Right lobe of liver (tissue), 6 donors: ENCODE results near the gene SENP8. TPM values are rescaled to one million over a fixed set of nuclear protein-coding genes. Genes with fewer than 3 reads are reported as not detected.
"Not testable (repeated sequence)": the region's sequence is repeated elsewhere in the genome, so short reads cannot be mapped to it uniquely, and the experiment has no call there.

Source experiments
- ATAC-seq, 4 donors: fragments of 200-7000 bp; cut with Tn5 transposase; one replicate each; pipeline ENCODE4 v1.9.1; 2020; ENCODE audit warnings: mild to moderate bottlenecking in 4 of 4, moderate library complexity in 4 of 4
- DNase-seq, 3 donors: peaks; one replicate each; pipeline ENCODE4 v3.0.0-alpha.2; 2020
- H3K27ac ChIP-seq, 3 donors: fragments of 200-600 bp; one replicate each; pipeline ENCODE4 v1.8.0; 2022
- H3K27me3 ChIP-seq, 2 donors: fragments of 200-600 bp; one replicate each; pipeline ENCODE4 v1.8.0; 2022
- H3K36me3 ChIP-seq, 4 donors: fragments of 200-600 bp; sonication (generic) in 1 of 4; one replicate each; pipeline versions ENCODE4 v1.5.1 to v1.8.0; 2017 to 2022; ENCODE audit warnings: control low read depth in 1 of 4
- H3K4me1 ChIP-seq, 4 donors: fragments of 200-600 bp; sonication (generic) in 1 of 4; one replicate each; pipeline versions ENCODE4 v1.5.1 to v1.8.0; 2017 to 2022; ENCODE audit warnings: control low read depth in 1 of 4
- H3K4me3 ChIP-seq, 3 donors: fragments of 200-600 bp; one replicate each; pipeline ENCODE4 v1.8.0; 2022
- H3K9me3 ChIP-seq, 4 donors: fragments of 200-600 bp; sonication (generic) in 1 of 4; one replicate each; pipeline versions ENCODE4 v1.5.1 to v1.8.0; 2017 to 2022; ENCODE audit warnings: control low read depth in 1 of 4
- CTCF ChIP-seq, 4 donors: fragments of 200-600 bp in 3 of 4; fragments of 450-650 bp in 1 of 4; IDR thresholded peaks; one replicate each; pipeline versions ENCODE4 v1.5.1 to v1.8.0; 2016 to 2022; ENCODE audit warnings: antibody characterized with exemption in 4 of 4, mild to moderate bottlenecking in 2 of 4
- POLR2A ChIP-seq: fragments of 450-650 bp; IDR thresholded peaks from one replicate; pipeline ENCODE4 v1.6.1; 2017; ENCODE audit warnings: antibody characterized with exemption, mild to moderate bottlenecking
- WGBS: methylation state at CpG from one replicate; pipeline ENCODE4 v1.1.6; 2018; ENCODE audit warnings: low coverage, low lambda C conversion rate; ENCODE audit not compliant: insufficient coverage; ENCODE audit errors: missing lambda C conversion rate; 5-methylcytosine and 5-hydroxymethylcytosine counted together
- intact Hi-C, 2 donors: fragments of 100-400 bp; cut with DNase I; formaldehyde crosslinking; loops; one replicate each; pipeline versions ENCODE4 v1.11.2 to v1.14.1; 2022
- long read RNA-seq: library from polyadenylated mRNA; unstranded; transcript quantifications from one replicate; pipeline ENCODE4 v2.0.0, GENCODE V29; 2019
- total RNA-seq, 6 experiments: library from RNA; depleted of rRNA in 2 of 6; stranded (reverse); fragments of >200 nt in 2 of 6; fragmentation: NEBNext Ultra II Directional in 3 of 6; extraction: Animal tissue kit (Norgen Biotek cat#: 25700) in 3 of 6; gene quantifications; one replicate each; pipeline versions ENCODE4 v1.1.0 to v1.2.4, GENCODE V29; 2016 to 2023
- donor health status: DM: no; HTN: yes; CAD: no.
- donor health status: DM: no; HTN: no; CAD: no.
- donor health status: DM: no; HTN: no; CAD: no.
- donor health status: DM: no; HTN: yes; CAD: no.
- donor health status: DM: no; HTN: yes; CAD: no.

SENP8 gene
- total RNA-seq: 1 to 10 TPM in 3 of 6 experiments, under 1 TPM in 3; 0.61 to 2.6 (median 1.0) TPM
- long read RNA-seq: 0 reads

- Histone ChIP-seq H3K9me3 (no peaks in the 10 kb centered on the region), H3K4me1 (peaks cover 0 to 13% (median 3%) of the 10 kb centered on the region in 4 donors), H3K27ac (peak within 1 kb of the TSS; percentile 88 to 91 (median 90)), H3K27me3 (no peaks in the 10 kb centered on the region), H3K36me3 (no peaks in the 10 kb centered on the region), H3K4me3 (peak within 1 kb of the TSS; percentile 86 to 95 (median 92))
- TF ChIP-seq CTCF (IDR thresholded peaks at IDR 0.05): peak in 2 of 4 donors; percentile 22 to 40
- TF ChIP-seq POLR2A: no peak
- peak; percentile 88 to 90 (median 89) for ATAC-seq
- intact Hi-C loops: no loop called here
- WGBS: 1% methylated on average over 34 of the region's 69 CpGs
- DNase-seq: peak; percentile 98 to 99 (median 98)
These were observed at the start of gene SENP8, which contains the start of gene MYO9A for GRCh38 chr15:72118017-72118978. Gene SENP8, plus strand, starts transcription at chr15:72118403. Its CDS starts 21,221 bp downstream, at chr15:72139624. Gene MYO9A, minus strand, starts transcription at chr15:72118150. Its CDS starts 71,587 bp downstream, at chr15:72046563.

DNA sequence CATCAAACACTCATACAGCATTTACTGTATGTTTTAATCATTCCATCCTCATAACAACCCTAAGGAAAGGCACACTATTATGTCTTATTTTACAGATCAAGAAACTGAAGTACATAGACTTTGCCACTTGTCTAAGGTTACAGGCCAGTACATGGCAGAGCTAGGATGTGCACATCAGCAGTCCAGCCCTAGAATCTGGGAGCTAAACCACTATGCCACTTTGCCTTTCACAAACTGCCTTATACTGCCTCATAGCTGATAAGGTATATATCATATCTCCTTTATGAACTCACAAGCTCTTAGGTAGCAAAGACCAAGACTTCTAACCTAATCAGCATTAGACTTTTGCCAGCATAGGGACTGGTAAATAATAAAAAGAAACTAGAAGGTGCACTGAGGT is 49.3 kb upstream of the SENP8 start:
- TF ChIP-seq CTCF (IDR thresholded peaks at IDR 0.05) (no peak), POLR2A (no peak)
- intact Hi-C loops: no loop called here
- Histone ChIP-seq H3K27ac (no peak overlapping the region), H3K4me1 (no peaks in the 10 kb centered on the region), H3K36me3 (no peaks in the 10 kb centered on the region), H3K9me3 (no peaks in the 10 kb centered on the region), H3K27me3 (no peaks in the 10 kb centered on the region), H3K4me3 (no peak overlapping the region)
- DNase-seq: no peak
- no peak for ATAC-seq

DNA sequence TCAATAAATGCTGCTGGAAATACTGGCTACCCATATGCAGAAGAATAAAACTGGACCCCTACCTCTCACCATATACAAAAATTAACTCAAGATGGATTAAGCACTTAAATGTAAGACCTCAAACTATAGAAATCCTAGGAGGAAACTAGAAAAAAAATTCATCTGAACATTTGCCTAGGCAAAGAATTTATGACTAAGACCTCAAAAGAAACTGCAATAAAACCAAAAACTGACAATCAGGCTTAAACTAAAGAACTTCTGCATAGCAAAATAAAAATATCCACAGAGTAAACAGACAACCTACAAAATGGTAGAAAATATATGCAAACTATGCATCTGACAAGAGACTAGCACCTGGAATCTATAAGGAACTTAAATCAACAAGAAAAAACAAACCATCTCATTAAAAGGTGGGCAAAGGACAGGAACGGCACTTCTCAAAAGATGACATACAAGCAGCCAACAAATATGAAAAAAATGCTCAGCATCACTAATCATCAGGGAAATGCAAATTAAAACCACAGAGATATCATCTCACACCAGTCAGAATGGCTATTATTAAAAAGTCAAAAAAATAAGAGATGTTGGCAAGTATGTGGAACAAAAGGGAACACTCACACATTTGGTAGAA is 47.3 kb upstream of the SENP8 start:
- H3K36me3 ChIP-seq: no peaks in the 10 kb centered on the region
- no peaks in the 10 kb centered on the region for H3K4me1 ChIP-seq
- ATAC-seq (no peak), DNase-seq (no peak)
- H3K4me3 ChIP-seq: no peak overlapping the region
- WGBS: 88% methylated on average over 1 of the region's 1 CpG
- intact Hi-C loops: no loop called here
- TF ChIP-seq CTCF (IDR thresholded peaks at IDR 0.05): no peak
- no peak overlapping the region for H3K27ac ChIP-seq
- H3K9me3 ChIP-seq: no peaks in the 10 kb centered on the region
- H3K27me3 ChIP-seq: no peaks in the 10 kb centered on the region

DNA sequence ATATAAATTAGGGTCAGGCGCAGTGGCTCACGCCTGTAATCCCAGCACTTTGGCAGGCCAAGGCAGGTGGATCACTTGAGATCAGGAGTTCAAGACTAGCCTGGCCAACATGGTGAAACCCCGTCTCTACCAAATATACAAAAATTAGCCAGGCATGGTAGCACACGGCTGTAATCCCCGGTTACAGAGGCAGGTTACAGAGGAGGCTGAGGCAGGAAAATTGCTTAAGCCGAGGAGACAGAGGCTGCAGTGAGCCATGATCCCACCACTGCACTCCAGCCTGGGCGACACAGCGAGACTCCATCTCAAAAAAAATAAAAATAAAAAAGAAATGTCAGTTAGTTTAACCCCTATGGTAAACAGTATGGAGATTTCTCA is 46.8 kb upstream of the SENP8 start:
- H3K9me3 ChIP-seq, H3K27ac ChIP-seq, ATAC-seq, H3K4me3 ChIP-seq, DNase-seq, intact Hi-C loops, H3K4me1 ChIP-seq, H3K27me3 ChIP-seq, H3K36me3 ChIP-seq: not testable (repeated sequence)
- 87% methylated on average over 5 of the region's 8 CpGs for WGBS
